GM18508 (cell line): ENCODE results near the gene CACNA1H.

ENCODE experiments used
- ATAC-seq: cut with Tn5 transposase; IDR thresholded peaks from one replicate; pipeline ENCODE4 v1.9.1; 2021; ENCODE audit warnings: moderate number of reproducible peaks; ENCODE audit not compliant: insufficient read depth, unreplicated experiment

Gene CACNA1H

DNA sequence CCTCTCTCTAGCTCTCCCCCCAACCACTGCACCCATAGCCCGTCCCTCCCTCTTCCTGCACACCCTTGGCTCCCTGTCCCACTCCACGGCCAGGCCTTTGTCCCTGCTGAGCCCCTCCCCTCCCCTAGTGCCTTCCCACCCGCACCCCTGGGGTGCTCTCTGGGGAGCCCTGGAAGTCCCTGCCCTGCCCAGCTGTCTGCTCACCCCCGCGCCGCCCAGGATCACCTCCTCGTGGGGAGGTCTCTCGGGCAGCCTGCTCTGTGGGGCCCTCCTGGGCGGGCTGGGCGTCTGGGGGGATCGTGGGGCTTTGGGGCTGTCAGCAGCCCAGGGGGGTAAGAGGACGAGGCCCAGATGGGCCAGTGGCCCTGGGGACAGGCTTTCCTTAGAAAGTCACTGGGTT is 18.1 kb downstream of the CACNA1H start:
- no peak for ATAC-seq

DNA sequence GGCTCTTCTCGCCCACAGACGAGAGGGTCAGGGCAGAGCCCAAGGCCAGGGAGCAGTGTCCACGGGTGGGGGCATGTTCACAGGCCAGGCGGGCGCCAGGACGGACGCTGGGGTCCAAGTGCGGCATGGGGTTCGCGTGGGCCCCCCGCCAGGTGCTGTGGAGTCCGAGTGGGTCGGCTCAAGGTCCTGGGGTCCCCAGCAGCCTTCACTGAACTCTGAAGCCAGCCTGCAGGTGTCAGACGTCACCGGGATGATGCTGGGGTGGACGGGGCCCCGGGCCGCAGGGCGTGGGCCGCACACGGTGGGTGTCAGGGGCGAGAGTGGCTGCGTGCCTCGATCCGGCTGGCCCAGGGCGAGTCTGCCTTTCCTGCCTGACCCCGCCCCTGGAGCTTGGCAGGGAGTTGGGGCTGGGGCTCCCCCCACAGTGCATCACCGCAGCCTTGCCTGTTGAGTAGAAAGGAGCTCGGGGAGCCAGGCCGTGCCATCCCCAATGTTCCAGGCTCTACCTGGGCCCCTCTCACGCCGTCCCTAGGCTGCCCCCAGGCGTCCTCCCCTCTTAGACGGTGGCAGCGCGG is 19.0 kb downstream of the CACNA1H start:
- ATAC-seq, result no peak

DNA sequence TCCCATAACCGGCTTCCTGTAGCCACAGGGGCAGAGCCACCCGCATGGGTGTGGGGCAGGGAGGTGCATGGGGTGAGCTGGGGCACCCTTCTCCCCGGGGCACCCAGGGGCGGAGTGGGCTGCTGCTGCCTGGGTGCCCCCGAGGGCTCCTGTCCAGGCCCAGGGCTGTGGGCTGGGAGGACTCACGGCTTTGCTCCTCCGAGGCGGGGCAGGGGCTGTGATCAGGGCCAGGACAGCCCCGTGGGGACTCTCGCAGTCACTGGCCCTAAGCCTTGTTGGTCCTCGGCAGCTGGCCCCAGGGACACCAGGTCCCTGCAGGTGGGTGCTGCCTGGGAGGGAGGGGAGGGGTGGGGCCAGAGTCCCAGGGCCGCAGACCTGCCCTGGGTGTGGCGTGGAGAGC is 19.7 kb downstream of the CACNA1H start:
- ATAC-seq, result no peak

- ATAC-seq, result no peak
Observed at GRCh38 chr16:1173788-1174451, 21.0 kb downstream of the CACNA1H start.

- no peak for ATAC-seq
Observed at GRCh38 chr16:1174477-1175357, 21.8 kb downstream of the CACNA1H start.

GRCh38 chr16:1175566-1176279 is 22.8 kb downstream of the CACNA1H start:
- no peak for ATAC-seq

- ATAC-seq, result no peak
Observed at GRCh38 chr16:1176280-1176897, 23.5 kb downstream of the CACNA1H start.

GRCh38 chr16:1177053-1177452 is 24.1 kb downstream of the CACNA1H start:
- ATAC-seq, result no peak

DNA sequence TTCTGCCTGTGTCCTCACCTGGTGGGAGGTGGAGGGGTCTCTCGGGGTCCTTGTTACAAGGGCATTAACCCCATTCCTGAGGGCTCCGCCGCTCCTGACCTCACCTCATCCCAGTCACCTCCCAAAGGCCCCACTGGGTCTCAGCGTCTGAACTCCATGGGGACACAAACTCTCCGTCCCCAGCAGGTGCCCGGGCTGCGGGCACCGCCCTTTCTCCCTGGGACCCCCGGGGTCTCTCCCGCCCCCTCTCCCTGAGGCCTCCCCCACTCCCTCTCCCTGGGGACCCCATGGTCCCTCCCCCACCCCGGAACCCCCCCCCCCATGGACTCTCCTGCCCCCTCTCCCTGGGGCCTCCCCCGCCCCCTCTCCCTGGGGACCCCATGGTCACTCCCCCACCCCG is 24.8 kb downstream of the CACNA1H start:
- ATAC-seq, result no peak

GRCh38 chr16:1178295-1178910 is 25.5 kb downstream of the CACNA1H start:
- ATAC-seq, result no peak

GRCh38 chr16:1180549-1181403 is 27.9 kb downstream of the CACNA1H start:
- ATAC-seq, result no peak

- ATAC-seq, result no peak
Observed at GRCh38 chr16:1181404-1182315, 28.8 kb downstream of the CACNA1H start.

DNA sequence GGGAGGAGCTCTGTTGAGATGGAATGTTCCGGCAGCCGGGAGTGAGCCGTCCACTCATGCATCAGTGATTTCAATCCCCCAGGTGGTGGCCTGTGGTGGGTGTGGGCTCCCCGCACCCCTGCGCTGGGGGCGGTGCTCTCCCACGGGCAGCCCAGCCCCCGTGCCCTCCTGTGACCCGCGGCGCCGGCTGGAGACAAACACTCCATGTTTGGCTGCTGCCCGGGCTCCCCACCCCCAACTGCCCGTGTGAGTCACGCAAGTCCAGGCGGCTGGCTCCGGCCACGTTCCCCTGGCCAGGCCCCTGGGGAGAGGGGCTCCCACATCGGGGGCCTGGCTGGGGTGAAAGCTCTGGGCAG is 29.4 kb downstream of the CACNA1H start:
- no peak for ATAC-seq

- ATAC-seq, result no peak
Observed at GRCh38 chr16:1182950-1183907, 30.3 kb downstream of the CACNA1H start.

DNA sequence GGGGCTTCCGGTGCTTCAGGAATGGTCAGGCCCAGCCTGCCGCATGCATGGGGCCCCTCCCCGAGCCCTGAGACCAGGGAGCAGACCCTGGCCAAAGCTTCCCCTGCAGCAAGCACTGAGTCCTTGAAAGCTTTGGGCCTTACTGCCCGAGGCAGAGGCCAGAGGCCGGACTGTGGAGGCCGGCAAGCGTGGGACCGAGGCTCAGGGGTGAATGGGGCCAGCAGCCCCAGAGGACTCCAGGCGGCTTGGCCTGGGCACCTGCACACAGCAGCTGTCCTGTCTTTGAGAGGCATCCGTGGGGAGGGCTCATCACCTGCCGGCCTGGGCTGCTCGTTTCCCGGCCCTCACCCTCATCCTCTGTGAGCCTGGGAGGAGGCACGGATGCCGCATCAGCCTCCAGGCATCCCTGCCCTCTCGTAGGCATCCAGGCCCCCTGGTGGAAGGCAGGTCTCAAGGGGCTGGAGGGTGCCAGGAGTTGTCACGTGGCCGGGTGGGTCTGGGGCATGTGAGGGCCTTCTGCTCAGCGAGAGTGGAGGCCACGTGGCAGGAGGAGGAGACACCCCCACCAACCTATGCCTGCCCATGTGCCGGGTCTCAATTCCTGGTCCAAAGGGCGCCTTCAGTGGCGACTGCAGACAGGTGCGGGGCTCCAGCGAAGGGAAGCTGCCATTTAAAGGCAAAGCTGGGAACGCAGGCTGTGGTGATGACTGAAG is 31.4 kb downstream of the CACNA1H start:
- no peak for ATAC-seq

GRCh38 chr16:1184980-1185379 is 32.1 kb downstream of the CACNA1H start:
- no peak for ATAC-seq
